LNCAP (cell line): Measurements from ENCODE around the gene MARK4.

ENCODE experiments used
- TF ChIP-seq, protein P1 (sequence below): fragments of 450-650 bp; IDR thresholded peaks from 2 replicates; pipeline ENCODE4 v1.5.1; 2017; ENCODE audit warnings: mild to moderate bottlenecking

The MARK4 gene

DNA sequence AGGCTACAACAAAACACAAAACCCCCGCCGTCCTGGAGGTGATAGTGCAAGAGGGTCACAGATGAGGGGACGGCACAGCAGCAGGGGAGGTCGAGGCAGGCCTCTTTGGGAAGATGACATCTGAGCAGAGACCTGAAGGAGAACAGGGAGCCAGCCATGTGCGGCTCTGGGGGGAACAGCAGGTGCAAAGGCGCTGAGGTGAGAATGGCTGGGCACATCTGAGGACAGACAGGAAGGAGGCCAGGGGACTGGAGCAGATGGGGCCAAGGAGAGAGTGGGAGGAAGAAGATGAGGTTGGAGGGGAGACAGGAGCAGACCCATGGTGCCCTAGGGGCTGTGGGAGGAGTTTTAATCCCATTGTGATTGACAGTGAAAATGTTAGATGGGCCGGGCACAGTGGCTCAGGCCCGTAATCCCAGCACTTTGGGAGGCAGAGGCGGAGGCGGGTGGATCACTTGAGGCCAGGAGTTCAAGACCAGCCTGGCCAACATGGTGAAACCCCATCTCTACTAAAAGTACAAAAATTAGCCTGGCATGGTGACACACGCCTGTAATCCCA is 73.4 kb downstream of the MARK4 start:
- TF ChIP-seq, protein P1, sequence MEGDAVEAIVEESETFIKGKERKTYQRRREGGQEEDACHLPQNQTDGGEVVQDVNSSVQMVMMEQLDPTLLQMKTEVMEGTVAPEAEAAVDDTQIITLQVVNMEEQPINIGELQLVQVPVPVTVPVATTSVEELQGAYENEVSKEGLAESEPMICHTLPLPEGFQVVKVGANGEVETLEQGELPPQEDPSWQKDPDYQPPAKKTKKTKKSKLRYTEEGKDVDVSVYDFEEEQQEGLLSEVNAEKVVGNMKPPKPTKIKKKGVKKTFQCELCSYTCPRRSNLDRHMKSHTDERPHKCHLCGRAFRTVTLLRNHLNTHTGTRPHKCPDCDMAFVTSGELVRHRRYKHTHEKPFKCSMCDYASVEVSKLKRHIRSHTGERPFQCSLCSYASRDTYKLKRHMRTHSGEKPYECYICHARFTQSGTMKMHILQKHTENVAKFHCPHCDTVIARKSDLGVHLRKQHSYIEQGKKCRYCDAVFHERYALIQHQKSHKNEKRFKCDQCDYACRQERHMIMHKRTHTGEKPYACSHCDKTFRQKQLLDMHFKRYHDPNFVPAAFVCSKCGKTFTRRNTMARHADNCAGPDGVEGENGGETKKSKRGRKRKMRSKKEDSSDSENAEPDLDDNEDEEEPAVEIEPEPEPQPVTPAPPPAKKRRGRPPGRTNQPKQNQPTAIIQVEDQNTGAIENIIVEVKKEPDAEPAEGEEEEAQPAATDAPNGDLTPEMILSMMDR: no peak

DNA sequence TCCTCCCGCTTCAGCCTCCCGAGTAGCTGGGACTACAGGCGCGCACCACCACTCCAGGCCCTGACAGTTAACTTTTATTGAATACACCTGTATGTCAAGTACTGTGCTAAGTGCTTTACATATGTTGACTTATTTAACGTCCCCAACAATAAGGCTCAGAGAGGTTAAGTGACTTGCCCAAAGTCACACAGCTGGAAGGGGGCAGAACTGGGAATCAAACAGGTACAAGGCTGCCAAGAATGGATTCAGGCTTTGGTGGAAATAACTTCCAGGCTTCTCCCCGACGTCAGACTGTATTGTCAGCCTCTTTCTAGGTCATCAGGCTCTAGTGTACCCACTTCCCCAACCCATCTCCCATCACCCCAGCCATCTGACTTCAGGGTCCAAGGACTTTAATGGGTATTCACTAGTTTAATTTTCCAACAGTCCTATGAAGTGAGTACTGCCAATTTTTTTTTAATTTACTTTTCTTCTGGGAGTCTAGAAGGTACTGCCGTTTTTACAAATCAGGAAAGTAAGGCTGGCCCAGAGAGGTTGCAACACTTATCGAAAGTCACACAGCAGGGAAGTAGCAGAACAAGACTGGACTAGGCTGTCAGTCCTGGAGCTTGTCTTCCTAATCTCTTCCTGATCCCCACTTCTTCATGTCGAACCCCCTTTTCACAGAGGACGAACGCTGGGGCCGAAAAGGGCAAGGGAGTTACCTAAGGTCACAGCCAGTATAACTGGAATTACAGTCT is 76.5 kb downstream of the MARK4 start:
- TF ChIP-seq, protein P1: no peak

DNA sequence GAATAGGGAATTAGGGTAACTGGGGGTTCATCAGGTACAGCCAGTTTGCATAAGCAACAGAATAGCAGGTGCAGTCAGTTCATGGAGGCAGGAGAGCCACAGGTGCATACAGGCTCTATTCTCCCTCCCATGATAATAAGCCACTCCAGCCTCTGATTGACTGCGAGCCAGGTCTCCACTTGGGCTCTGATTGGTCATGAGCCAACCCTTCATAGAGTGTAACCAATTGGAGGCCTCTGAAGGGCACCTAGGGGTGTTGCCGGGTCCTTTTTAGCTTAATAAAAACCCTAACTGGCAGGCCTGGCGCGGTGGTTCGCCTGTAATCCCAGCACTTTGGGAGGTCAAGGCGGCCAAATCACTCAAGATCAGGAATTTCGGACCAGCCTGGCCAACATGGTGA is 80.3 kb downstream of the MARK4 start:
- TF ChIP-seq, protein P1: no peak

DNA sequence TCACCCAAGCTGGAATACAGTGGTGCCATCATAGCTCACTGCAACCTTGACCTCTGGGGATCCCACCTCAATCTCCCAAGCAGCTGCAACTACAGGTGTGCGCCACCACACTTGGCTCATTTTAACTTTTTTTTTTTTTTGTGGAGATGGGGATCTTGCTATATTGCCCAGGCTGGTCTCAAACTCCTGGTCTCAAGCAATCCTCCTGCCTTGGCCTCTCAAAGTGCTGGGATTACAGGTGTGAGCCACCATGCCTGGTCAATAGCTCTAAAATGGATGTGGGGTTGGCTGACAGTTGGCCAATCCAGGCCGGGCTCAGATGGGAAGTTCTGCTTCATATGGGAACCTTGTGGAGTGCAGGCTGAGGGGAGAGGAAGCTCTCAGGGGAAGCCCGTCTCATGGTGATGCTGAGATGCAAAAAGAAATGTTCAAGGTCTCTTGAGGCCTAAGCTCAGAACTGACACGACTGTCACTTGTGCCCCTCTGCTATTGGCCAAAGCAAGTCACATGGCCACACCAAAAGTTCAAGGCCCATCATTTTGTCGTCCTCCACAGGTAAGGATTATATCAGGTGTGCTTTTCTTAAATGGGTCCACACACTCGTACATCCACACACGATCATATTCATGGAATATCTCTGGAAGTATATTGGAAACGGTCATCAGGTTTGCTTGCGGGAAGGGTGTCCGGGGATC is 82.7 kb downstream of the MARK4 start:
- TF ChIP-seq, protein P1: no peak

DNA sequence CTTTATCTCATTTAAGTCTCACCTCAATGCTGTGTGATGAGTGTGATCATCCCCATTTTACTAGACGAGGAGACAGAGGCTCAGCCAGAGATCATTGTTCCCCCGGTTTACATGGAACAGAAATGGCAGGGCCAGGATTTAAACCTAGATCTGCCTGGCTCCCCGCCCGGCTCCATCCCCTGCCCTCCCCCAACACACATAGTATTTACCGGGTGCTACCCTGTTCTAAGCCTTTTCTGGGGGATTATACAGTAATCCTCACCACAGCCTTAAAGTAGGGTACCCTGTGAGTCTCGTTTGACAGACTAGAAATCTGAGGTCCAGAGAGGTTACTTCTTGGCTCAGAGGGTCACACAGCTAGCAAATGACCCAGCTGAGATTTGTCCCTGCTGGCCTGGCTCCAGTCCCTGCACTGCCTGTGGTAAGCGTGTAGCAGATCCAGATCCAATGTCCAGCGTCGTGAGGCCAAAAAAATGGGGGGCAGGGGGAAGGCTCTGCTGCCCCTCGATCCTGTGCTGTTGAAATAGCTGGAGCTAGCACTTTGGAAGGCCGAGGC is 85.7 kb downstream of the MARK4 start:
- TF ChIP-seq, protein P1: no peak

DNA sequence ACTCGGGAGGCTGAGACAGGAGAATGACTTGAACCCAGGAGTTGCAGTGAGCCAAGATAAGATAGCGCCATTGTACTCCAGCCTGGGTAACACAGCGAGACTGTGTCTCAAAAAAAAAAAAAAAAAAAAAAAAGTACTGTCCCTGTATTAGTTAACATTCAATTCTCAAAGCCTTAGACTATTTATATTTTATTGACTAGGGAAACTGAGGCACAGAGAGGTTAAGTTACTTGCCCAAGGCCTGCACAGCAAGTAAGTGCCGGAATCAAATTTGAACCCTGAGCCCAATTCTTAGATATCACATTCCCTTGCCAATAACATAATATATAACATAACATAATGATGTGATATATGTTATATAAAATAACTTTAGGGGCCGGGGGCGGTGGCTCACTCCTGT is 88.6 kb downstream of the MARK4 start:
- TF ChIP-seq, protein P1: no peak

DNA sequence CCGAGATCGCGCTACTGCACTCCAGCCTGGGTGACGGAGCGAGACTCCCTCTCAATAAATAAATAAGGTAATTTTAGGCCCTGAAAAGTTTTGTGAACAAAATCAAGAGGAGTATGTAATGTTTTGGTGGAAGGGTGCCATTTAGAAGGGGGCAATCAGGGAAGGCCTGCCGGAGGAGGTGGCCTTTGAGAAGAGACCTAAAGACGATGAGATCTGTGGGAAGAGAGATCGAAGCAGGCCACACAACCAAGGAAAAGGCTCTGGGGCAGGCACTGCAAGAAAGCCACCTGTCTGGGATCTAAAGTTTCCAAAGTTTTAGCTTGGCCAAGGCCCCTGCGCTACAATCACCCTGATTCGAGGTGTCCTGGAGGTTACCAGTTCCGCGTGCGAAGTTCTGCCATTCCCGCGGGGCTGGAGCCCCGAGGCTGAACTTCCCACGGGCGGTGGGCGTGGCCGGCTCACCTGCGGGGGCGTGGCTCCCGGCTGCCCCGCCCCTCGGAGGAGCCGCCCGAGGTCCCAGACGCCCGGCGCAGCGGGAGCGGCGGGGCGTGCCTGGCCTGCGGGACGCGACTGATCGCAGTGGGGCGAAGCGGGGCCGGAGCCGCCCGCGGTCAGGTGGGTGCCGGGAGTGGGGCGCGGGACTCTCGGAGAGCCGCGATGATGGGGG is 89.3 kb downstream of the MARK4 start, which contains the start of gene KLC3:
TSS of gene KLC3 (plus strand) at position 519 of the 667 bp plus-strand sequence. CDS start 4,792 bp downstream, outside the sequence.
- TF ChIP-seq, protein P1: no peak
